H1 (cell line): ENCODE data around the gene ACAD11.

Source experiments
- CTCF ChIP-seq, 3 experiments: IDR thresholded peaks; 1 replicate in 2 of 3; 2 replicates in 1 of 3; pipeline versions ENCODE4 v1.5.1 to v1.6.1; 2011; ENCODE audit warnings: low read length in 3 of 3, mild to moderate bottlenecking in 3 of 3, inconsistent platforms in 2 of 3, low read depth in 1 of 3, moderate library complexity in 1 of 3; ENCODE audit not compliant: insufficient read depth in 1 of 3; ENCODE audit errors: control extremely low read depth in 1 of 3
- FOSL1 ChIP-seq: IDR thresholded peaks from 2 replicates; pipeline ENCODE4 v1.6.1; 2011; ENCODE audit warnings: mild to moderate bottlenecking, low read depth, low read length, moderate library complexity; ENCODE audit not compliant: insufficient read depth
- HDAC6 ChIP-seq: IDR thresholded peaks from one replicate; pipeline ENCODE4 v1.7.1; 2012; ENCODE audit warnings: low read depth, mild to moderate bottlenecking, inconsistent platforms, low read length, moderate library complexity
- MAX ChIP-seq: IDR thresholded peaks from 2 replicates; pipeline ENCODE4 v1.6.1; 2012; ENCODE audit warnings: inconsistent platforms
- RBBP5 ChIP-seq: IDR thresholded peaks from 2 replicates; pipeline ENCODE4 v1.7.1; 2012; ENCODE audit warnings: low read depth, mild to moderate bottlenecking, inconsistent platforms, low read length, moderate library complexity, borderline replicate concordance
- SIN3A ChIP-seq, 2 experiments: IDR thresholded peaks in 1 of 2; conservative IDR thresholded peaks in 1 of 2; 2 replicates each; pipeline ENCODE4 v1.6.1; 2011 to 2012; ENCODE audit warnings: low read length in 2 of 2, improper control_type of control experiment in 1 of 2, low read depth in 1 of 2, mild to moderate bottlenecking in 1 of 2
- SUZ12 ChIP-seq: fragments of 200-600 bp; sonication (generic); IDR thresholded peaks from 2 replicates; pipeline ENCODE4 v1.6.1; 2012; ENCODE audit warnings: mild to moderate bottlenecking, inconsistent platforms, low read length, moderate library complexity, mixed read lengths

GRCh38 chr3:132513057-132513456 is 146.6 kb downstream of the ACAD11 start:
- TF ChIP-seq RBBP5 = no peak
- TF ChIP-seq CTCF (IDR thresholded peaks at IDR 0.05; ENCODE audit: control extremely low read depth in 1 of 3, insufficient read depth in 1 of 3, low read depth in 1 of 3, low read length in 3 of 3) = no peak
- TF ChIP-seq SIN3A (conservative IDR thresholded peaks at IDR 0.05 in 1 of 2, IDR thresholded peaks at IDR 0.05 in 1 of 2; ENCODE audit: low read depth in 1 of 2, low read length in 2 of 2) = no peak
- no peak for TF ChIP-seq SUZ12
- TF ChIP-seq MAX = no peak
- no peak for TF ChIP-seq FOSL1
- no peak for TF ChIP-seq HDAC6
